ENCODE results near the gene SEC31B.

DNA sequence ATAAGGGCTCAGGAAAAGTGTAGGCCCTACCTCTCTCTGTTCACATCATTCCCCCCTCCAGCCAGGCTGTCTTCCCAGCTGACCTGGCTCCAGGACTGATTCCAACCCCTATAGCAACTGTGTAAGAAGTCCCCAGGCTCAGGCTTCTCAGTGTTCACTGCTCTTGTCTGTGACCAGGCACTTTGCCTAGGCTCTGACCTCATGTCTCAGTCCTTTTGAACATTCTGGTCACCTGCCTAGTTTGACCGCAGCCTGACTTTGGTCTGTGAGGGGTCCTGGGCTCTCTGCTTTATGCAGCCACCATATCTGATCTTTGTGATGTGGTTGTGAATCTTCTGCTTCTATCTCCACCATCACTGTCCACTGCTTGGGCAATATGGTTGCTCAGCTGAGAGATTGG, 40.6 kb upstream of the SEC31B start:
- TF ChIP-seq, protein P1, sequence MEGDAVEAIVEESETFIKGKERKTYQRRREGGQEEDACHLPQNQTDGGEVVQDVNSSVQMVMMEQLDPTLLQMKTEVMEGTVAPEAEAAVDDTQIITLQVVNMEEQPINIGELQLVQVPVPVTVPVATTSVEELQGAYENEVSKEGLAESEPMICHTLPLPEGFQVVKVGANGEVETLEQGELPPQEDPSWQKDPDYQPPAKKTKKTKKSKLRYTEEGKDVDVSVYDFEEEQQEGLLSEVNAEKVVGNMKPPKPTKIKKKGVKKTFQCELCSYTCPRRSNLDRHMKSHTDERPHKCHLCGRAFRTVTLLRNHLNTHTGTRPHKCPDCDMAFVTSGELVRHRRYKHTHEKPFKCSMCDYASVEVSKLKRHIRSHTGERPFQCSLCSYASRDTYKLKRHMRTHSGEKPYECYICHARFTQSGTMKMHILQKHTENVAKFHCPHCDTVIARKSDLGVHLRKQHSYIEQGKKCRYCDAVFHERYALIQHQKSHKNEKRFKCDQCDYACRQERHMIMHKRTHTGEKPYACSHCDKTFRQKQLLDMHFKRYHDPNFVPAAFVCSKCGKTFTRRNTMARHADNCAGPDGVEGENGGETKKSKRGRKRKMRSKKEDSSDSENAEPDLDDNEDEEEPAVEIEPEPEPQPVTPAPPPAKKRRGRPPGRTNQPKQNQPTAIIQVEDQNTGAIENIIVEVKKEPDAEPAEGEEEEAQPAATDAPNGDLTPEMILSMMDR (IDR thresholded peaks at IDR 0.05; ENCODE audit: control extremely low read depth in 1 of 3, insufficient read depth in 1 of 3, low read depth in 1 of 3, low read length in 3 of 3): no peak
- TF ChIP-seq SUZ12 (IDR thresholded peaks at IDR 0.05; ENCODE audit: low read length) (no peak), PHF8 (conservative IDR thresholded peaks at IDR 0.05; ENCODE audit: low read depth, low read length) (no peak), CHD2 (IDR thresholded peaks at IDR 0.05; ENCODE audit: low read length) (no peak), POLR2A (IDR thresholded peaks at IDR 0.05; ENCODE audit: control extremely low read depth in 1 of 2, low read depth in 2 of 2, low read length in 2 of 2) (no peak), EZH2 (IDR thresholded peaks at IDR 0.05; ENCODE audit: low read depth, low read length, severe bottlenecking) (no peak), CHD1 (IDR thresholded peaks at IDR 0.05; ENCODE audit: low read depth, low read length) (no peak), CBX5 (IDR thresholded peaks at IDR 0.05; ENCODE audit: low read depth, low read length) (no peak), POLR2AphosphoS5 (IDR thresholded peaks at IDR 0.05; ENCODE audit: low read depth, low read length) (no peak; the same call in 1 of the 2 replicates), POU5F1 (IDR thresholded peaks at IDR 0.05; ENCODE audit: low read depth, low read length) (no peak), RFX5 (IDR thresholded peaks at IDR 0.05; ENCODE audit: borderline replicate concordance, low read depth, low read length) (no peak), ZNF274 (IDR thresholded peaks at IDR 0.05; ENCODE audit: borderline replicate concordance, extremely low read depth, low read length) (no peak), YY1 (IDR thresholded peaks at IDR 0.05; ENCODE audit: low read depth, low read length) (no peak)

All from H1 (cell line).